SK-N-MC (cell line): ENCODE results near the gene BBS4.
"Not testable (repeated sequence)": the region's sequence is repeated elsewhere in the genome, so short reads cannot be mapped to it uniquely, and the experiment has no call there.

Experiments
- DNase-seq: peaks from one replicate; pipeline ENCODE4 v3.0.0-alpha.2; 2011; ENCODE audit warnings: low read depth, low spot score
- H3K27ac ChIP-seq: fragments of 200-600 bp; sonication (generic); 2 replicates; pipeline ENCODE4 v1.5.1; 2016; ENCODE audit warnings: mixed run types
- H3K36me3 ChIP-seq: fragments of 200-600 bp; sonication (generic); 2 replicates; pipeline ENCODE4 v1.6.1; 2017; ENCODE audit warnings: antibody characterized with exemption, low read length, mixed read lengths; ENCODE audit not compliant: insufficient read depth
- H3K4me3 ChIP-seq: fragments of 200-600 bp; sonication (generic); 2 replicates; pipeline ENCODE4 v1.5.1; 2016
- H3K9ac ChIP-seq: fragments of 200-600 bp; sonication (generic); 2 replicates; pipeline ENCODE4 v1.8.0; 2017; ENCODE audit warnings: mixed run types, mixed read lengths; ENCODE audit not compliant: insufficient read length
- H3K9me3 ChIP-seq: fragments of 200-600 bp; sonication (generic); 2 replicates; pipeline ENCODE4 v1.6.1; 2017; ENCODE audit warnings: low read depth, mild to moderate bottlenecking, antibody characterized with exemption, low read length, moderate library complexity, mixed read lengths
- EZH2 ChIP-seq: fragments of 200-600 bp; sonication (generic); IDR thresholded peaks from one replicate; pipeline ENCODE4 v1.6.1; 2017; ENCODE audit warnings: antibody characterized with exemption
- FOXP2 ChIP-seq: optimal IDR thresholded peaks from 2 replicates; pipeline ENCODE3; 2011; ENCODE audit warnings: mild to moderate bottlenecking, moderate library complexity; ENCODE audit not compliant: insufficient read depth; ENCODE audit errors: extremely low read length, control extremely low read depth
- POLR2AphosphoS5 ChIP-seq: IDR thresholded peaks from 2 replicates; pipeline ENCODE4 v1.6.1; 2012; ENCODE audit warnings: mild to moderate bottlenecking, low read depth, low read length, borderline replicate concordance

Gene BBS4

DNA sequence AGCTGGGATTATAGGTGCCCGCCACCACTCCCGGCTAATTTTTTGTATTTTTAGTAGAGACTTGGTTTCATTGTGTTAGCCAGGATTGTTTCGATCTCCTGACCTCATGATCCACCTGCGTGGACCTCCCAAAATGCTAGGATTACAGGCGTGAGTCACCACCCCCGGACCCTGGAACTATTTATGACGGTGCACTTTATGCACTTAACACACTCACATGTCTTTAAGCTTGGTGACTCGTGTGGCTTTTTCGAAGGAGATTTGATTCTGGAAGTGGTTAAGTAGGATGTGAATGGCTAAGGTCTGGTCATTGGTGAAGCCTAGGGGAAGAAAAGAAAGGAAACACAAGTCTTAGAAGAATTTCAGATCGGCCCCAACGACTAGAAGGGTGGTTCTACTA lies 20.3 kb downstream of the BBS4 start:
- Histone ChIP-seq H3K9me3 (no peaks in the 10 kb centered on the region), H3K9ac (no peak overlapping the region), H3K27ac (no peak overlapping the region), H3K36me3 (no peaks in the 10 kb centered on the region), H3K4me3 (no peak overlapping the region)
- DNase-seq = no peak
- TF ChIP-seq FOXP2 = no peak
- no peak for TF ChIP-seq EZH2
- no peak for TF ChIP-seq POLR2AphosphoS5

DNA sequence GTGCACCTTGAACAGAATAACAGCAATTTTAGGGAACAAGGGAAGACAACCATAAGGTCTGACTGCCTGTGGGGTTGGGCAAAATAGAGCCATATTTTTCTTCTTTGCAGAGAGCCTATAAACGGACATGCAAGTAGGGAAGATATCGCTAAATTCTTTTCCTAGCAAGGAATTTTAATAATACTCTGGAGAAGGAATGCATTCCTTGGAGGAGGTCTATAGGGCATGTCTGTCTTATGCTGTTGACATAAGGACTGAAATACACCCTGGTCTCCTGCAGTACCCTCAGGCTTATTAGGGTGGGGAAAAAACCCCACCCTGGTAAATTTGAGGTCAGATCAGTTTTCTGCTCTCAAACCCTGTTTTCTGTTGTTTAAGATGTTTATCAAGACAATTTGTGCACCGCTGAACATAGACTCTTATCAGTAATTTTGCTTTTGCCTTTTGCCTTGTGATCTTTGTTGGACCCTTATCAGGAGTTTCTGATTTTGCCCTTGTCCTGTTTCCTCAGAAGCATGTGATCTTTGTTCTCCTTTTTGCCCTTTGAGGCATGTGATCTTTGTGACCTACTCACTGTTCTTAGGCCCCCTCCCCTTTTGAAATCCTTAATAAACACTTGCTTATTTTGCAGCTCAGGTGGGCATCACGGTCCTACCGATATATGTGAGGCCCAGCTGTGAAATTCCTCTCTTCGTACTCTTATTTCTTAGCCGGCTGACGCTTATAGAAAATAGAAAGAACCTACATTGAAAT lies 22.7 kb downstream of the BBS4 start:
- not testable (repeated sequence) for H3K4me3 ChIP-seq, H3K9me3 ChIP-seq, H3K36me3 ChIP-seq, H3K9ac ChIP-seq, H3K27ac ChIP-seq, DNase-seq

DNA sequence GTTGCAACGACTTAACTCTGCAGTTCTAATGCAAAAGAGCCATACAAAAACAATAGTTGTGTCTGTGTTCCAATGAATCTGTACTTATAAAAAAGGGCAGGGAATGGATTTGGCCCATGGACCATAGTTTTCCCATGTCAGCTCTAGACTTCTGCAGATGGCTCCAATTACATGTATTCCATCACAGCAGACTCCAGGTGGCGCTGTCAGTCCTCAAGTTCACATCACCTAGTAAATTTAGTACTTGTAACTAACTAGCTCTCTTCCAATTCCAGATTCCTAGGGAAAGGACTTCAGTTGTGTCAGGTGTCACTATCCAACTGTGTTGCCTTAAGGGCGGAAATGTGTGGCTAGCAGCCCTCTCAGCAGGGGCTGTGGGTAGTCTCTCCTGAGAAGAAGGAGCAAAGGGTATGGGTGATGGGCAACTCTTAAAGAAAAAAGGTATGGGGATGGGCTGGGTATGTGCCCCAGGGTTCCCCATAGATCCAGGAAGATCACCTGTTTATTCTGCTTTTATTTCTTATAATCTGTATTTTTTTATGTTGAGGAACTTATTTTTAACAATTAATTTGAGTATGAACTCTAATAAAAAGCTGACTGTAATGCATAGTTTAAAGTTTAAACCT lies 36.2 kb downstream of the BBS4 start:
- H3K27ac ChIP-seq = no peak overlapping the region
- TF ChIP-seq POLR2AphosphoS5 (no peak), EZH2 (no peak), FOXP2 (no peak)
- peak; percentile 12 for DNase-seq

DNA sequence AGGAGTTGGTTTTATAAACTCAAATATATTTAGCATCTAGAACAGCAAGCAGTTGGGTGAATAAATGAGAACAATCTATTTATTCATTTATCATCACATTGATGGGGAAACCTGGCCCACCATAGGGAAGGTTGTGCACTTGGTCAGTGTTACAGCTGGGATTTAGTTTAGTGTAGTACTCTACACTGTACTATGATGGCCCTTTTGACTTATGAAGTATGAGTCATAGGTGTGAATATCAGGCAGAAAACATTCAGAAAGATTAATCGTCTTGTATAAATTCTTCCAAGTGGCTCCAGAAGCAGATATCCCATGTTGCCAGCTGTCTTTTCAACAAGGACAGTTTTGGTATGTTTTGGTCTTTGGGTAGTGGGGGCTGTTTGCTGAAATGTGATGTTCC lies 38.0 kb downstream of the BBS4 start:
- DNase-seq = no peak
- TF ChIP-seq EZH2 (no peak), FOXP2 (no peak), POLR2AphosphoS5 (no peak)
- no peak overlapping the region for H3K27ac ChIP-seq

More for the DNA sequence above, 36.2 kb downstream of the BBS4 start:
- no peak overlapping the region for H3K9ac ChIP-seq
- H3K4me3 ChIP-seq = no peak overlapping the region
- H3K36me3 ChIP-seq = no peaks in the 10 kb centered on the region
- no peaks in the 10 kb centered on the region for H3K9me3 ChIP-seq

DNA sequence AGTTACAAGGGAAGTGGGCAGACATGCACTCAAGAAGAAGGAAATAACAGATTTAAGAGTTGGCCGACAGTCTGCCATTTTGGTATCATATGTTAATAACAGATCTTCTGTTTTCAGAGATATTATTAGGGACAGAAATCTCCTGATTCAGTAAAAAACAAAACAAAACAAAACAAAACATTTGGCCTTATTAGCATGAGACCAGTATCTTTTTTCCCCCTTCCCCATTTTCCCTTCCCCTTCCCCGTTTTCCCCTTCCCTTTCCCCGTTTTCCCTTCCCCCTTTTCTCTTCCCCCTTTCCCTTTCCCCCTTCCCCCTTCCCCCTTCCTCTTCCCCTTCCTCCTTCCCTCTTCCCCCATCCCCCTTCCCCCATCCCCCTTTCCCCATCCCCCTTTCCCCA lies 39.4 kb downstream of the BBS4 start:
- no peak overlapping the region for H3K4me3 ChIP-seq
- no peaks in the 10 kb centered on the region for H3K9me3 ChIP-seq
- no peaks in the 10 kb centered on the region for H3K36me3 ChIP-seq
- DNase-seq = no peak
- H3K27ac ChIP-seq = no peak overlapping the region
- TF ChIP-seq POLR2AphosphoS5 (no peak), EZH2 (no peak), FOXP2 (no peak)
- no peak overlapping the region for H3K9ac ChIP-seq

More for the DNA sequence above, 38.0 kb downstream of the BBS4 start:
- Histone ChIP-seq H3K36me3 (no peaks in the 10 kb centered on the region), H3K9me3 (no peaks in the 10 kb centered on the region), H3K9ac (no peak overlapping the region), H3K4me3 (no peak overlapping the region)

DNA sequence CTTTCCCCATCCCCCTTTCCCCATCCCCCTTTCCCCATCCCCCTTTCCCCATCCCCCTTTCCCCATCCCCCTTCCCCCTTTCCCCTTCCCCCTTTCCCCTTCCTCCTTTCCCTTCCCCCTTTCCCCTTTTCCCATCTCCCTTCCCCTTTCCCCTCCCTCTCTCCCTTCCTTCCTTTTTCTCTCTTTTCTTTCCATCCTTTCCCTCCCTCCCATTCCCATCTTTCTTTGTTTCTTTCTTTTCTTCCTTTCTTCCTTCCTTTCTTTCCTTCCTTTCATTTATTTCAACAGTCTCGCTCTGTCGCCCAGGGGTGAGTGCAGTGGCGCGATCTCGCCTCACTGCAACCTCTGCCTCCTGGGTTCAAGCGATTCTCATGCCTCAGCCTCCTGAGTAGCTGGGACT lies 39.8 kb downstream of the BBS4 start:
- H3K9me3 ChIP-seq, H3K9ac ChIP-seq, H3K36me3 ChIP-seq, DNase-seq, H3K4me3 ChIP-seq, H3K27ac ChIP-seq: not testable (repeated sequence)

DNA sequence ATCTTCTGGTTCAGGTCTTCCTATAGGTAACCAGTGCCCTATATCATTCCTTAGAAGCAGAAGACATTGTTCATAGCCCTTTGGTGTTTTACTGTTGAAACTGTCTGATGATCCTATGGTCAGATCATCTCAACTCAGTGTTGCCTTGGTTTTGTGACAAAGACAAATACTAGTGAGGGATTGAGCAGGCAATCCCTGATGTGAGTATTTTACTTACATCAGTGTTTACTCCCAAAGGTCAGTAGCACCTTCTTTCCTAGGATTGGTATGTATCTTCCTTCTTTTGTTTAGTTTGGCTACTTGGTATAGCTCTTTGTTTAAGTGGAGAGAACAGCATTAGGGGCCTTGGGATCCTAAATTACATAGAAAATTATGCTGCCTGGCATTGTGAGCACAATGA lies 41.1 kb downstream of the BBS4 start:
- DNase-seq = no peak
- Histone ChIP-seq H3K9ac (no peak overlapping the region), H3K27ac (no peak overlapping the region), H3K4me3 (no peak overlapping the region), H3K9me3 (no peaks in the 10 kb centered on the region), H3K36me3 (peaks cover 5% of the 10 kb centered on the region; the same call in 1 of the 2 replicates)
- TF ChIP-seq EZH2 (no peak), POLR2AphosphoS5 (no peak), FOXP2 (no peak)

DNA sequence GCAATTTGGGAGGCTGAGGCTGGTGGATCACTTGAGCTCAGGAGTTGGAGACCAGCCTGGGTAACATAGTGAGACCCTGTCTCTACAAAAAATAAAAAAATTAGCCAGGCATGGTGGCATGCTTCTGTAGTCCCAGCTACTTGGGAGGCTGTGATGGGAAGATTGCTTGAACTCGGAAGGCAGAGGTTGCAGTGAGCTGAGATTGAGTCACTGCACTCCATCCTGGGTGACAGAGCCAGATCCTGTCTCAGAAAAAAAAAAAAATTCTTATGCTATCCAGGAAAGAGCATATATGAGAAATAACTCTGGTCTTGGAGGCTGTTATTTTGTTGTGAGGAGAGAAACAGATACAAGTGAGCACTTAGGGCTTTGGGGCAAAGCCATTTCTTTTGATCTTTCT lies 42.2 kb downstream of the BBS4 start:
- not testable (repeated sequence) for H3K27ac ChIP-seq, H3K4me3 ChIP-seq, H3K9me3 ChIP-seq, DNase-seq, H3K36me3 ChIP-seq, H3K9ac ChIP-seq

DNA sequence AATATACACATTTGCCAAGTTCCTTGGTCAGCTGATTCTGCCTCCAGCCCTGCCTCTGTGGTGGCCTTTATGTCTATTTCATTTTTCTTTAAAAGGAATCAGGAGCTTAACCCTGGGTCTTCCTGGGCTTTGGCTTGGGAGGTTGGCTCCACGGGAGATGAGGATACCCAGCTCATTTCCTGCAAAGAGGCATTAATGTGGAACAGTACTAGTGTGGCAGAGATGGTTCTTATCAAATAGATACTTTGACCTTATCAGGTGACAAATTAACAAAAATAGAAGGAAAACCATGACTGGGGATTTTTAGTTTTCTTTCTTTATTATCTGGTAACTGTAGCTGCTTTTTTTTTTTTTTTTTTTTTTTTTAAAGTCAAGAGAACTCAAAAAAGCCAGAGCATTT lies 42.8 kb downstream of the BBS4 start:
- Histone ChIP-seq H3K27ac (no peak overlapping the region), H3K4me3 (no peak overlapping the region), H3K36me3 (peaks cover 5% of the 10 kb centered on the region; the same call in 1 of the 2 replicates), H3K9ac (no peak overlapping the region), H3K9me3 (no peaks in the 10 kb centered on the region)
- TF ChIP-seq POLR2AphosphoS5 (no peak), EZH2 (no peak), FOXP2 (no peak)
- DNase-seq = no peak
